ENCODE measurements around the gene C3orf20.

Gene C3orf20

GRCh38 chr3:14674841-14675240 is at the start of gene C3orf20:
Gene C3orf20 (plus strand): TSS chr3:14675141. CDS start chr3:14682714, 7,573 bp downstream.
- no peak for DNase-seq

- no peak for DNase-seq
Measured at GRCh38 chr3:14625443-14625842, 49.5 kb upstream of the C3orf20 start.

- no peak for DNase-seq
Measured at GRCh38 chr3:14627815-14628214, 47.1 kb upstream of the C3orf20 start.

DNA sequence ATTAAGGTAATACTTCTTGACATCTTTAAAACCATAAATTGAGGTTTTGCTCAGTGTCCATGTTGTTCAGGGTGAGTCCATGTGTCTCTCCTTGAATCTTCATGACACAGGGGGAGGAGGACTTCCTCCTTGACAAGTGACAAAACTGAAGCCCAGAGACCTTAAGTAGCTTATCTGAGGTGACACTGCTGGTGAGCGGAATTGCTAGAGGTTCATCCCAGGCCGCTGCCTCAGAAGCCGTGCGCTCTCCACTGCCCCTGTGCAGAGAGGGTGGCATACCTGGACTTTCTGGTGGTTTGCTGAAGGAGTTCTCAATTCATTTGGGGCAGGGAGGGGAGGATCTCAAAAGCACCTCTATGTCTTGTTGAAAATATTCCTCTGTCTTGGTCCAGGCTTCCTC is 46.5 kb upstream of the C3orf20 start:
- DNase-seq = no peak

DNA sequence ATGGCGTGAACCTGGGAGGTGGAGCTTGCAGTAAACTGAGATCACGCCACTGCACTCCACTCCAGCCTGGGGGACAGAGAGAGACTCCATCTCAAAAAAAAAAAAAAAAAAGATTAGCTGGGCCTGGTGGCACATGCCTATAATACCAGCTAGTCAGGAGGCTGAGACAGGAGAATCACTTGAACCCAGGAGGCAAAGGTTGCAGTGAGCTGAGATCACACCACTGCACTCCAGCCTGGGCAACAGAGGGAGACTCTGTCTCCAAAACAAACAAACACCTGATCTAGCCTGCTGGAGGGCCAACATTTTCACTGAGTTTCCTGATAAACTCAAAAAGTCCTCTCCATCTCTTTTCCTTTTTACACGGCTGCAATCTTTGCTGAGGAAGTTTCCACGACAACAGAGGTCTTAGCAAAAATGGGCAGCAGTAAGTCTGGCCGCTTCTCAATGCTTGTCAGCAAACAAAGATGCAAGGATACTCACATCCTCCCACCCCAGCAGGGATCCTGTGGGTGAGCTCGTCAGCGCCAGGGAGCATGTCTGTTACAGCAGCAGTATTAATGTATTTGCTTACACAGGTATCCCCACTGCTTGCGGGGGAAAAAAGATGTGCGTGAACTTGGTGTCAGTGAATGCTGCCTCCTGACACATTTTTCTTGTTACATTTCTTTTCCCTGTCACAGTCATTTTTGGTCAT is 44.4 kb upstream of the C3orf20 start:
- DNase-seq = no peak

- DNase-seq = no peak
Measured at GRCh38 chr3:14631101-14631497, 43.8 kb upstream of the C3orf20 start.

GRCh38 chr3:14631687-14632441 is 43.1 kb upstream of the C3orf20 start:
- DNase-seq = no peak

DNA sequence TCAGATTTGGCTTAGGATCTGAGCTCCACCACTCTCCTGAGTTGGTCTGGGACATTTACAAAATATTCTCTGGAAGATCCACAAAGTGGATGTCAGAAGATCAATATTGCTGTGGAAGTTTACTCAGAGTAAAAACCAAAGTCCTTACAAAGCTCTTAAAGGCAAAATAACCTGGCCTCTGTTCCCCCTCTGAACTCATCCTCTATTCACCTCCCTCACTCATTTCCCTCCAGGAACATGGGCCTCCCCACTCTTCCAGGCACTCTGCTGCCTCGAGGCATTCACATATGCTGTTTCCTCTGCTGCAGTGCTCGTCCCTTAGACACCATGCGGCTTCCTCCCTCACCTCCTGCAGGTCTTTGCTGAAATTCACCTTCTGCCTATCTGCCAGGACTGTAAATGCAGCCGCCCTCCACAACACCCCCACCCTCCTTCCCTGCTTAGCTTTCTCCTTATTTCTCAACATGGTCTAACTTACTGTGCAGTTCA is 42.5 kb upstream of the C3orf20 start:
- no peak for DNase-seq

GRCh38 chr3:14633417-14633816 is 41.5 kb upstream of the C3orf20 start:
- no peak for DNase-seq

DNA sequence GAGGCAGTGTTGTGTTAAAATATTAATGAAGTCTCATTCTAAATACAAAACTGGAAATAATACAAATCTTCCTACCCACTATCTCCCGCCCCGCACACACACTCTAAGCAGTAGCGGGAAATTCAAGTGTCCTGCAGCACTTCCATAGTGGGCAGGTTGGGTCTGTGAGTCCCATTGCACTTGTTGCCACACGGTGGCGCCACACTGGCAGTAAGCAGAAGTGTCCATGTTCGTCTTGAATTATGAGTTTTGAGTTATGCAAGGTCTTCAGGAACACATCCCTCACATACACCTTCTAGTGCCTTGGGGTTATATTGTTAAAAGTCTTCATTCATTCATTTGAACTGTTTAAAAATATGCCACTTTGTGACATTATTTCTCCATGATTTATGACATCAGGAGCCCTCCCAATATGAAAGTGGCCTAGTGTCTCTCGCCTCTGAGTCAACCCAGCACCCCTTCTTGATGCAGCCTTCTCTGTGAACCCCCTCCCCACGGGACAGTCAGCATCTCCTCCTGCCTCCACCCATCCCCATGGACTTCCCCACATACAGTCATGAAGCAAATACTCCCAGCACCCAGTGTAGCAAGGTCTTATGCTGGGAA is 41.0 kb upstream of the C3orf20 start:
- no peak for DNase-seq

DNA sequence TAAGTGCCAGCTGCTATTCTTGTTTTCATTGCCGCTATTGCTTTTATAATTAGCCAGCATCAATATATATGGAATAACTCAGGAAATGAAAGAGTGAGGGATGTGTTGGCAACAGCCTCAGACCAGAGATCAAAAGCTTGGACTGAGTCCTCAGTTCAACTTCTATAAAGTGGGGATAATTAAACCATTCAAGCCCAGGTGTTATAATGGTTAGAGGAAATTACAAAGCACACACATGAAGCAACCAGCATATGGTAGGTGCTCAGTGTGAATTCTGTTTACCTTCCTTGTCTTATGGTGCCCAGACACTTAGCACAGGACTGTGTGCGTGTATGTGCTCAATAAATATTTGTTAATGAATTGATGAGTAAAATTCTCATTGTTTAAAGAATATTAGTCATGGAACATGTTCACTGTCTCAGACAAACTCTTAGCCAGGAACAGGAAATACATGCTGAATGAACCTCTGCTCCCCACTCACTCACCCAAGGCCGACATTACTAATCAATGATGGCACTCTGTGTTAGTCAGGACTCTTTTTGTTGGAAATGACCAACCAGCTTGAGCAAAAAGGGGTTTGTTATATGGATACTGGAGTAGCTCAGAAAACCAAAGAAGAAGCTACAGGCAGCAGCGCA is 40.1 kb upstream of the C3orf20 start:
- no peak for DNase-seq

- no peak for DNase-seq
Measured at GRCh38 chr3:14636496-14637087, 38.3 kb upstream of the C3orf20 start.

DNA sequence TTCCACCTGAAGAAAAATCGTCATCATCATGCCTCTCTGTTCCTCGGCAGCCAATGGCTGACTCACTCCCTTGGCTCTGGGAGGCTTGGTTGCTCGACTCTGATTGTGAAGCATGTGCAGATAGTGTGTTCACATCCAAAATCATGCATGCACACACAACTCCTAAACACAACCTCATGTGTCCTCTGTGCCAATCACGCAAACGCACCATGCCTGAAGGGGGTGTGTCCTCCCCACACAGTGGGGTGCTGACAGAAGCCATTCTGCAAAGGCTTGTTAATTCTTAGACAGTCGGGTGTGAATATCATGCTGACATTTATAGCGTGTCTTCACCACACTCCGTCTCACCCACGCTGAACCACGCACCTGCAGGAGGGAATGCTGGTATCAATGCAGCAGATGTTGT is 34.8 kb upstream of the C3orf20 start:
- no peak for DNase-seq

DNA sequence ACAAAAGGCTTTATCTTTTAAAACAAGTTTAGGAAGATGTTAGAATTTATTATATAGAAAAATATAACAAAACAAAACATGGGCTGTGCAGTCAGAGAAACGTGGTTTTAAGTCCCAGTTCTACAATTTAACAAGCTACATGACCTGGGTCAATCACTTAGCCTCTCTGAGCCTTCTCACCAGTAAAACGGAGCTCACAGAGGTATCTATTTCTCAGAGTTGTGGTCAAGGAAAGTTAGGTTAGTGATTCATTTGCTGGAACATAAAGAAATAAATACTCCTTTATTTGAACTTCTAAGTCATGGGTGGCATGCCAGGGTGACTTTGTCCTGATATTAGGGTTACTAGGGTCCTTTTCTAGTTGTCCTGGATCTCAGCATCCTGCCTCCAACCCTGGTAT is 34.2 kb upstream of the C3orf20 start:
- no peak for DNase-seq

GRCh38 chr3:14641346-14641745 is 33.6 kb upstream of the C3orf20 start:
- DNase-seq = no peak

DNA sequence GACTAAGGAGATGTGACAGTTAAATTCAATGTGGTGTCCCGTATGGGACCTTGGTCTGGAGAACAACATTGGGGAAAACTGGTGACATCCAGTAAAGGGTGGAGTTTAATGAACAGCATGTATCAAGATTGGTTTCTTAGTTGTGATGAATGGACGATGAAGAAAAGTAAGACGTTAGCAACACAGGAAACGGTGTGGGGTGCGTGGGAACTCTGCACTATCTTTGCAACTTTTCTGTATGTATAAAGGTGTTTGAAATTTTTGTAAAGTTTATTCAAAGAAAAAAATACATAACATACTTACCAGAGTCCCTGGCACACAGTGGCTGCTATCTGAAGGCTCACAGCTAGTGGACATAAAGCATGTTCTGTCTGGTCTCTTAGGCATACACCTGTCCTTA is 29.5 kb upstream of the C3orf20 start:
- DNase-seq = no peak

DNA sequence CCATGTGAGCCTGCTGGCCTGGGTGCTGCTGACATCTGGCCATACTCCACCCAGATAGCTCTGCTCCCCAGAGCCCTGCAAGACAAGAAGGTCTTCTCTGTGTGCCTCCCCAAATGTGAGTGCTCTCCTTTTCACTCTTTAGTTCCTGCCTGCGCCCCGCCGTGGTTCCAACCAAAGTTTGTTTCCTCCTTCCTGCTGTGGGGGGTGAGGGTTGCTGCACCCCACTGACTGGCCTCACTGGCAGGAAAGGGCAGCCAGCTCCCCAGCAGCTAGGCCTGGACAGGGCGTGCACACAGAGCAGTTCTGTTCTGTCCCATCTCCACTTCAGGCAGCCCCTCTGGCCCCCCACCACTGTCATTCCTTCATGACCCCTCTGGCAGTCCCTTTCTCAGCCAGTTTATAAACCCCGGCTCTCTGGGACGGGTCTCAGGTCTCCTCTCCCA is 28.8 kb upstream of the C3orf20 start:
- no peak for DNase-seq

DNA sequence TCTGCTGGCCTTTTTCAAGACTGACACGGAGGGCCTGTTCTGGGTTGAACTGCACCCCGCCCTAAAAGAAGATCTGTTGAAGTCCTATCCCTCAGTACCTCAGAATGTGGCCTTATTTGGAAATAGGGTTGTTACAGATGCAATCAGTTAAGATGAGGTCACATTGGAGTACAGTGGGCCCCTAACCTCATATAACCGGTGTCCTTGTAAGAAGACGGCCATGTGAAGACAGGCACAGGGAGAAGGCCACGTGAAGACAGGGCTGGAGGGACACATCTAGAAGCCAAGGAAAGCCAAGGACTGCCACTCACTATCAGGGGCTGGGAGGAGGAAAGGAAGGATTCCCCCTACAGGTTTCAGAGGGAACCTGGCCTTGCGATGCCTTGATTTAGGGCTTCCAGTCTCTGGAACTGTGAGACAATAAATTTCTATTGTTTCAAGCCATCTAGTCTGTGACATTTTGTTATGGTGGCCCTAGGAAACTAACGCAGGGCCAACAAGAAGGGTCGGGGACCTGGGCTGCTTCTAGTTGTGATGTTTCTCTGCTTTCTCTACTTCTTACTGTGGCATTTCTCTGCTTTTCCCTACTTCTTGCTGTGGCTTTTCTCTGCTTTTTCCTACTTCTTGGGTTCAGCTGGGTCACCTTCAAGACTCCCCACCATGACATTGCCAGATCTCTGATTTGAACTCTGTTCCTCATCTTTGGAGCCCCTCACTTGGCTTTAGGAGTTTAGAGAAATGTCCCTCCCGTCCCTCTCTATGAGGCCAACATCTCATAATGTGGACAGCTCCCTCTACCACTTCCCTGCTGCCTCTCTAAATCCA is 28.1 kb upstream of the C3orf20 start:
- DNase-seq = no peak

- DNase-seq = no peak
Measured at GRCh38 chr3:14647976-14648955, 26.7 kb upstream of the C3orf20 start.

DNA sequence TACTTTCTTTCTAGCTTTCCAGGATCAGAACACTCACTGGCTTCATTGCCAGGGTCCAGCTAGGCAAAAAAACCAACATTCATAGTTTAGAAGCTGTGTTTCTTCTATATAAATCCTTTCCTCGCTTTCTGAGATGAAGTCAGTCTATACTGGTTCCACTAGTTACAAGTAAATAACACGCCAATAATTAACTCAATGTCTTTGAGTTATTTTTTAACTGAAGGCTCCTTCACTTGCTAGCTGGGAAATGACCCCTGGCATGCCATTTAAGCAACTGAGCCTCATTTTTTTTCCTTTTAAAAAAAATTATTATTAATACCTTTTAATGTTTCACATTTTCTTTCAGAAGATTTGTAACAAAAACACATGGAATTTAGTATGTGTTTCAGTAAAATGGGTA is 25.5 kb upstream of the C3orf20 start:
- DNase-seq = no peak

- DNase-seq = no peak
Measured at GRCh38 chr3:14650193-14650592, 24.7 kb upstream of the C3orf20 start.
